ENCODE results near the gene TCF3.

TCF3 gene

DNA sequence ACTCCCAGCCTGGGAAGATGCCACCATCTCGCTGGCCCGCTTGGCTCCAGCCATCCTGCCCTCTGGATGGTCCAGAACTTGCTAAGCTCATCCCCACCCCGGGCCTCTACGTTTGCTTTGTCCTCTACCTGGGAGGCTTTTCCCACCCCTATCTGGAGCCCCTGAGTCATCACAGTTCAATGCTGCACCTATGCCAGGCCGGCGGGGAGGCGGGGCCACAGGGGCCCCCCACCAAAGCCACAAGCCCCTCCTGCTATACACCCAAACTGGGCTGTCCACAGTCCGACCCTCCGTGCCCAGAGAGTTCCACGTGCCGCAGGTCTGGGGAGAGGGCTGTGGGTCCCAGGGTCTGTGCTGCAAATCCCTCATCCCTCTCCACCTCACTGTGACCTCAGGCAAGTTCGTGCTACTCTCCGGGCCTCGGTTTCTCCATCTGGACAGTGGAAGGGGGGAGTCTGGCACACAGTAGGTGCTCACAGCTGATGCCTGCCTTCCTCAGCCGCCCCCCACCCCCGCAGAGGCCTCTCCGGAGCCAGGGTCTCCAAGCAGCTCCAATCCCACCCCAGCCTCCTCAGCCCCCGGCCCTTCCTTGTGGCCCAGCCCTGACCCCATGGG lies 1.9 kb upstream of the TCF3 start:
- H3K4me3 ChIP-seq (ENCODE audit: low read depth, low read length), result no peak overlapping the region
- POLR2A ChIA-PET, result no interaction called here
- TF ChIP-seq, protein P1, sequence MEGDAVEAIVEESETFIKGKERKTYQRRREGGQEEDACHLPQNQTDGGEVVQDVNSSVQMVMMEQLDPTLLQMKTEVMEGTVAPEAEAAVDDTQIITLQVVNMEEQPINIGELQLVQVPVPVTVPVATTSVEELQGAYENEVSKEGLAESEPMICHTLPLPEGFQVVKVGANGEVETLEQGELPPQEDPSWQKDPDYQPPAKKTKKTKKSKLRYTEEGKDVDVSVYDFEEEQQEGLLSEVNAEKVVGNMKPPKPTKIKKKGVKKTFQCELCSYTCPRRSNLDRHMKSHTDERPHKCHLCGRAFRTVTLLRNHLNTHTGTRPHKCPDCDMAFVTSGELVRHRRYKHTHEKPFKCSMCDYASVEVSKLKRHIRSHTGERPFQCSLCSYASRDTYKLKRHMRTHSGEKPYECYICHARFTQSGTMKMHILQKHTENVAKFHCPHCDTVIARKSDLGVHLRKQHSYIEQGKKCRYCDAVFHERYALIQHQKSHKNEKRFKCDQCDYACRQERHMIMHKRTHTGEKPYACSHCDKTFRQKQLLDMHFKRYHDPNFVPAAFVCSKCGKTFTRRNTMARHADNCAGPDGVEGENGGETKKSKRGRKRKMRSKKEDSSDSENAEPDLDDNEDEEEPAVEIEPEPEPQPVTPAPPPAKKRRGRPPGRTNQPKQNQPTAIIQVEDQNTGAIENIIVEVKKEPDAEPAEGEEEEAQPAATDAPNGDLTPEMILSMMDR (IDR thresholded peaks at IDR 0.05; ENCODE audit: insufficient read depth, low read length, missing control alignments), result no peak
- DNase-seq (ENCODE audit: low read depth, low spot score), result no peak
- CTCF ChIA-PET, result interaction anchor here (1.1 to 10.4 kb wide), 3 partner anchors 19 to 107 kb away, joined by 3 to 61 read pairs (median 4); no protein-coding TSS in a partner anchor

DNA sequence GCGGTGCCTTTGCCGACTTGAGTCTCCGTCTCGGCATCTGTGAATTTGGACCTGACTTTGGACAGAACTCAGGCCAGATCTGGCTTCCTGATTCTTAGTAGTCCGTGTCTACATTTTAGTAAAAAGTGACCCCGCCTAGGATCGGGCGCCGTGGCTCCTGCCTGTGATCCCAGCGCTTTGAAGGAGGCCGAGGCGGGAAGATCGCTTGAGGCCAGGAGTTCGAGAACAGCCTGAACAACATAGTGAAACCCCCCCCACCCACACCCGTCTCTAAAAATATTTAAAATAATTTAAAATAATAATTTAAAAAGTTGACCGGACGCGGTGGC lies 849 bp upstream of the TCF3 start:
- TF ChIP-seq, protein P1 (IDR thresholded peaks at IDR 0.05; ENCODE audit: insufficient read depth, low read length, missing control alignments), result no peak
- CTCF ChIA-PET, result interaction anchor here (1.1 kb wide), 1 partner anchor 106 kb away, joined by 3 read pairs; no protein-coding TSS in a partner anchor
- POLR2A ChIA-PET, result interaction anchor here (1.1 kb wide), 1 partner anchor 47 kb away, joined by 9 read pairs; the partner anchor contains the start of gene UQCR11
- H3K4me3 ChIP-seq (ENCODE audit: low read depth, low read length), result peak overlapping the region; percentile 60
- no peak for DNase-seq (ENCODE audit: low read depth, low spot score)

- POLR2A ChIA-PET, result no interaction called here
- TF ChIP-seq, protein P1 (IDR thresholded peaks at IDR 0.05; ENCODE audit: insufficient read depth, low read length, missing control alignments), result no peak
- DNase-seq (ENCODE audit: low read depth, low spot score), result no peak
- CTCF ChIA-PET, result interaction anchor here (1.1 to 1.9 kb wide), 3 partner anchors 15 to 106 kb away, joined by 3 to 4 read pairs (median 4); no protein-coding TSS in a partner anchor
- peak overlapping the region; percentile 71 for H3K4me3 ChIP-seq (ENCODE audit: low read depth, low read length)
These were observed 685 bp downstream of the TCF3 start for GRCh38 chr19:1651568-1652291.

DNA sequence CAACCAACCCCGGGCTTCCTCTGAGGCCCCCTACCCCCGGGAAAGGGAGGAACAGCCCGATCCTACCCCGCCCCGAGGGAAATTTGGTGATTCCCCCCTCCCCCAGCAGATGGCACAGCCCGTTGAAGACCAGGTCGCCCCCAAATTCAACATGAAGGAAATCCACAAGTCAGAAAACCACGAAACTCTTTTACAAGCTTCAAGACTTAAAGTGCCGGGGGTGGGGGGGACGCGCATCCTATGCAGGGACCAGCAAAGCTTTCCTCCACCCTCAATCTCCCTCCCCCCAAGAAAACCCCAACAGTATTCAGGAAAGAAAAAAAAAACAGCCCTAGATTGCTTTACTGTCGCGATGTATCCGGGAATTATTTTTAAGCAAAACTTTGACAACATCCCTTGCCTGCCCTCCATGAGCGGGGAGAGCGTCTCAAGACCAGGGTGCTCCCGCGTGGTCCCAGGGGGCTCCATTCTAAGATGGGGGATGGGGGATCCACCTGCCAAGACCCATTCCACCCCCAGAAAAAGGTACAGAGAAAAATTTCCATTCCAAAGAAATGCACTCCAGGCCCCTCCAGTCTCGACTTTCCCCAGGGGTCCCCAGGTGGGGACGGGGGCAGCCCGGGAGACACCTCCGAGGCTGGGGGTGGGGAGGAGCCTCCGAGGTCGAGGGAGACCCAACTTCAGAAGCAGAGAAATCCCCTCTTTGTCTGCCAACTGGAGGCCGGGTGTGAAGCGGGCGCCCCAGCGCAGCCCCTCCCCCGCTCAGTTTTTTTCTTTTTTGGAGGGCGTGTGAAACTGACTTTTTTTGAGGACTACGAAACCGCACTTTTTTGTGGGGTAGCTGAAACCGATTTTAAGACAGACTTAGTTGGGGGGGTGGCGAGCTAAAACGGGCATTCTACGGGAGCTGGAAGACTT lies 1.5 kb downstream of the TCF3 start:
- TF ChIP-seq, protein P1 (IDR thresholded peaks at IDR 0.05; ENCODE audit: insufficient read depth, low read length, missing control alignments), result no peak
- POLR2A ChIA-PET, result no interaction called here
- DNase-seq (ENCODE audit: low read depth, low spot score), result no peak
- CTCF ChIA-PET, result interaction anchor here (1.0 to 1.9 kb wide), 6 partner anchors 14 to 105 kb away, joined by 3 to 4 read pairs (median 4); no protein-coding TSS in a partner anchor
- H3K4me3 ChIP-seq (ENCODE audit: low read depth, low read length), result peak overlapping the region; percentile 71

GRCh38 chr19:1649706-1650649 lies 2.4 kb downstream of the TCF3 start:
- TF ChIP-seq, protein P1 (IDR thresholded peaks at IDR 0.05; ENCODE audit: insufficient read depth, low read length, missing control alignments), result no peak
- CTCF ChIA-PET, result interaction anchor here (0.6 to 1.3 kb wide), 4 partner anchors 9 to 25 kb away, joined by 3 to 4 read pairs (median 3); no protein-coding TSS in a partner anchor
- no peak for DNase-seq (ENCODE audit: low read depth, low spot score)
- H3K4me3 ChIP-seq (ENCODE audit: low read depth, low read length), result peak overlapping the region; percentile 71
- POLR2A ChIA-PET, result interaction anchor here (0.7 kb wide), 1 partner anchor 11 kb away, joined by 3 read pairs; no protein-coding TSS in a partner anchor
